VCaP (cell line): ENCODE data around the gene PADI1.

Experiments
- H3K27ac ChIP-seq: fragments of 450-650 bp; 2 replicates; pipeline ENCODE4 v1.5.1; 2017
- CTCF ChIP-seq: fragments of 450-650 bp; conservative IDR thresholded peaks from 2 replicates; pipeline ENCODE4 v1.5.1; 2017; ENCODE audit warnings: mild to moderate bottlenecking, moderate library complexity

The PADI1 gene

GRCh38 chr1:17162941-17163340 lies 42.0 kb upstream of the PADI1 start:
- H3K27ac ChIP-seq: no peak overlapping the region
- no peak for TF ChIP-seq CTCF

- no peak overlapping the region for H3K27ac ChIP-seq
- no peak for TF ChIP-seq CTCF
These were observed 41.6 kb upstream of the PADI1 start for GRCh38 chr1:17163371-17163770.

- no peak overlapping the region for H3K27ac ChIP-seq
- TF ChIP-seq CTCF: no peak
These were observed 40.9 kb upstream of the PADI1 start for GRCh38 chr1:17163789-17164666.

GRCh38 chr1:17165823-17166222 lies 39.1 kb upstream of the PADI1 start:
- no peak overlapping the region for H3K27ac ChIP-seq
- no peak for TF ChIP-seq CTCF

- H3K27ac ChIP-seq: no peak overlapping the region
- no peak for TF ChIP-seq CTCF
These were observed 37.7 kb upstream of the PADI1 start for GRCh38 chr1:17167041-17167785.

GRCh38 chr1:17167786-17168090 lies 37.2 kb upstream of the PADI1 start:
- no peak overlapping the region for H3K27ac ChIP-seq
- no peak for TF ChIP-seq CTCF

GRCh38 chr1:17168091-17168876 lies 36.6 kb upstream of the PADI1 start:
- no peak overlapping the region for H3K27ac ChIP-seq
- TF ChIP-seq CTCF: no peak
